ENCODE data around the gene HSPG2.

DNA sequence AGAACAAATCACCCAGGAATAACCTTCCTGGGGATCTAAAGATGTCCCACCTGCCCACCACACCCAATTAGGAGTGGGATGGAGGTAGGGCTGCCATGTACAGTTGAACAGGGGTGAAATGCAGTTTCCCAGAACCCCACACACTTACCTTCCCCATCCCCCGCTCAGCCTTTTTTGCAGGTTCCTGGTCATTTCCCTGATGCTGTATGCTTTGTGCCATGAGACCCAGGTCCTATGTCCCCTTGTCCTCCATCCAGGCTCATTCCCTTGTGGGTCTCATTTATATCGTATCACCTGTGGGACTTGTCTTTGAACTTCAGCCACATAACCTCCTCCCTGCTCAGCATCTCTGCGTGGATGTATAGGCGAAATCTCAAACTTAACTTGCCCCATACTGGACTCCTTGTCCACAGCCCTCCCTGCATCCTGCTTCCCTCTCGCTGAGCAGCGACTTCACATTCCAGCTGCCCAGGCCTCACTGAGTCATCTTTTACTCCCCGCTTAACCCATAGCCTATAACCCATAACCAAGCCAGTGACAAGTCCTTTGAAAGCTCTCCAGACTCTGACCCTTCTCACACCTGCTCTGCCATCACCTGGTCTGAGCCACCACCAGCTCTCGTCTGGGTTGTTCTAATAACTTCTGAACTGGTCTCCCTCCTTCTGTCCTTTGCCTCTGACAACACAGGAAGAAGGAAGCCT lies 120.4 kb downstream of the HSPG2 start:
- no peak for TF ChIP-seq POLR2A (IDR thresholded peaks at IDR 0.05; ENCODE audit: low read length)
- TF ChIP-seq GATA1 (IDR thresholded peaks at IDR 0.05; ENCODE audit: low read depth, low read length) = no peak
